Retinal pigment epithelial cell (primary cell): ENCODE data around the gene POU6F2.

ENCODE experiments used
- DNase-seq: peaks from one replicate; pipeline ENCODE4 v3.0.0-alpha.2; 2010; ENCODE audit warnings: low read depth
- H3K4me3 ChIP-seq: 2 replicates; pipeline ENCODE4 v1.5.1; 2011; ENCODE audit warnings: mild to moderate bottlenecking, low read length, control low read depth, moderate library complexity
- TF ChIP-seq, protein P1 (sequence below): conservative IDR thresholded peaks from 2 replicates; pipeline ENCODE4 v1.5.1; 2011; ENCODE audit warnings: low read depth, low read length, control low read depth, inconsistent platforms

Gene POU6F2

DNA sequence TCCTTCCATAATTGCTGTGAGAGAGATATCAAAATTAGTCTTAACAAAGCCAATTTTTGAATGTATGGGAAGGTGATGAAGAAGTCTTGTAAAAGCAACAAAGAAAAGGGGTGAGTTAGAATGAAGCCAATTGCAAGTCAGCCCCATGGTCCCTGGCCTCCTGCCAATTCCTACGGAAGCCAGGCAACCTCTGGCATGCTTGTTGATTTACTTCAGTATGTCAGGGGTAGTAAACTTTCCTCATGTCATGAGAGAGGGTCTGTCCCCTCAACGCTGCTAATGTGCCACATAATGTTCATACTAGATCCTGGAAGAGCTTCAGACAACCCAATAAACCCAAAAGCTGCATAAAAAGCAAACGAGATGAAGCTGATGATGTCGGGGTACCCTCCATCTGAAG is 429.4 kb downstream of the POU6F2 start:
- no peak overlapping the region for H3K4me3 ChIP-seq
- no peak for DNase-seq
- TF ChIP-seq, protein P1, sequence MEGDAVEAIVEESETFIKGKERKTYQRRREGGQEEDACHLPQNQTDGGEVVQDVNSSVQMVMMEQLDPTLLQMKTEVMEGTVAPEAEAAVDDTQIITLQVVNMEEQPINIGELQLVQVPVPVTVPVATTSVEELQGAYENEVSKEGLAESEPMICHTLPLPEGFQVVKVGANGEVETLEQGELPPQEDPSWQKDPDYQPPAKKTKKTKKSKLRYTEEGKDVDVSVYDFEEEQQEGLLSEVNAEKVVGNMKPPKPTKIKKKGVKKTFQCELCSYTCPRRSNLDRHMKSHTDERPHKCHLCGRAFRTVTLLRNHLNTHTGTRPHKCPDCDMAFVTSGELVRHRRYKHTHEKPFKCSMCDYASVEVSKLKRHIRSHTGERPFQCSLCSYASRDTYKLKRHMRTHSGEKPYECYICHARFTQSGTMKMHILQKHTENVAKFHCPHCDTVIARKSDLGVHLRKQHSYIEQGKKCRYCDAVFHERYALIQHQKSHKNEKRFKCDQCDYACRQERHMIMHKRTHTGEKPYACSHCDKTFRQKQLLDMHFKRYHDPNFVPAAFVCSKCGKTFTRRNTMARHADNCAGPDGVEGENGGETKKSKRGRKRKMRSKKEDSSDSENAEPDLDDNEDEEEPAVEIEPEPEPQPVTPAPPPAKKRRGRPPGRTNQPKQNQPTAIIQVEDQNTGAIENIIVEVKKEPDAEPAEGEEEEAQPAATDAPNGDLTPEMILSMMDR: no peak

DNA sequence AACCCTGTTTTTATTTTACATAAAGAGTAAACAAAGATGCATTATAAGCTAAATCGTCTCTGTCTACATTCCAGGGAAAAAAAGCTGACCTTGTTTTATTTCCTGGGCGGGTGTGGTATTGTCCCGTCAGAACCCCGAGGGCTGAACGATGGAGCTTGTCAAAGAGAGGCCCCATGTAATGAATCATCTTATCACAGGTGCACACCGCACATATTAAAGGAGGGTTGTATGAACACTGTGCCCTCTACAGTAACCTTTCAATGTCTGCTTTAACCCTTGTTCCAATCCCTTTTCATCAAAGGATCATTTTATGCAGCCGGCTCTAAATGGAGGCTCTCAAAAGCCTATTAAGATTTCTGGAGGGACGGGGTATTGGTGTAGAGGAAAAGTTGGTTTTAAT is 430.0 kb downstream of the POU6F2 start:
- DNase-seq: no peak
- no peak overlapping the region for H3K4me3 ChIP-seq
- TF ChIP-seq, protein P1: no peak

DNA sequence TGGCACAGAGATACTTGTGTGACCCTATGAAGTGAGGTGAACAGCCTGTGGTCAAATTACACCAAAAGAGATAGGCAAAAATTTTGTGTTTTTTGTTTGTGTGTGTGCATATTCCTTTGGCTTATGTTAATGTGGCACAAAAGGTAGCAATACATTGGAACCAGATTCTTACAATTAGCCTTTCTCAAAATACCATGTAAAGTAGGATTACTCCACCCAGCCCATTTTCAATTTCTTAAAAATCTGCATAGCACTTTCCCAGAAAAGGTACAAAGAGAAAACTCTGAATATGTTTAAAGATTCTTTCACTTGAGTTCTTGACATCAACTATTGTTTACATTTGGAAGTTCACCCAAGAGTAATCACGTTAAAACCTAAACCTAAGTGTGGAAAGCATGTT is 431.2 kb downstream of the POU6F2 start:
- no peak overlapping the region for H3K4me3 ChIP-seq
- no peak for DNase-seq
- TF ChIP-seq, protein P1: no peak

DNA sequence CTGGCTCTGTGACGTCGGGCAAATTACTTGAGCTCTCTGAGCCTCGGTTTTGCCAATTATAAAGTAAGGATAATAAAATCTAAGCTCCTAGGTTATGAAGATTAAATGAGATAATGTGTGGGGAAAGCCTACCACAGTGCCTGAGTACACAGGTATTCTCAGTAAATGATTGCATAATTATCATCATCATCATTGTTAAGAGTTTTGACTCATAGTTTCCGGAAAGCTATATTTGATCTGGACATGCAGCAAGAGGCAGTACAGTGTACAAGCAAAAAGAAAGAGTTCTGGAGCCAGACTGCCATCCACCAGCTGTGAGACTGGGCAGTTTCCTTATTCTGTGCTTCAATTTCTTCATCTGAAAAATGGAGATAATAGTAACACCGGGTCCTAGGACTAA is 432.9 kb downstream of the POU6F2 start:
- no peak for DNase-seq
- TF ChIP-seq, protein P1: no peak
- no peak overlapping the region for H3K4me3 ChIP-seq

DNA sequence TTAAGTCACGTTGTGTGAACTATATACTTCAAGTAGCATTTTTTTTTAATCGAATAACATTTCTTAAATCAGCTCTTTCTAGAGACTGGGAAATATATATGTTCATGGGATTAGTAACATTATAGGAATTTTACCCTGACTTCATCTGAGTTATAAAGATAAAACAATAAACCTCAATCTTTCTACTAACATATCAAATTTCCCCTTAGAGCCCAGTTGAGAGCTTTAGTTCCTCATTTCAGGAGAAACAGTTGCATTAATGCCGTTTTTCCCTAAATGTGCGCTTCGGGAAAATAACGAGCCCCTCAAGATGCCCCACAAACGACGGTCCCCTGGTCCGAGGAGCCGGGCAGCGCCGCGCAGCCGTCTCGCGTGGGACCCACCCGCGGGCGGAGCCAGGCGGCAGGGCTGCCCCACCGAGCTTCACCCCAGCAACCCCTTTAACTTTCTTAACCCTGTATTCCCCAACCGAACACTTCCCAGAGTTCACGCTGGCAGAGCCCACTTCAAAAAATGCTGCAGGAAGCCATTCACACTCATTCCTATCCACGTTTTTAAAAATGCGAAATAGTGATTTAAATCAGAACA is 436.0 kb downstream of the POU6F2 start:
- TF ChIP-seq, protein P1: no peak
- DNase-seq: no peak
- H3K4me3 ChIP-seq: peak overlapping the region; percentile 62

DNA sequence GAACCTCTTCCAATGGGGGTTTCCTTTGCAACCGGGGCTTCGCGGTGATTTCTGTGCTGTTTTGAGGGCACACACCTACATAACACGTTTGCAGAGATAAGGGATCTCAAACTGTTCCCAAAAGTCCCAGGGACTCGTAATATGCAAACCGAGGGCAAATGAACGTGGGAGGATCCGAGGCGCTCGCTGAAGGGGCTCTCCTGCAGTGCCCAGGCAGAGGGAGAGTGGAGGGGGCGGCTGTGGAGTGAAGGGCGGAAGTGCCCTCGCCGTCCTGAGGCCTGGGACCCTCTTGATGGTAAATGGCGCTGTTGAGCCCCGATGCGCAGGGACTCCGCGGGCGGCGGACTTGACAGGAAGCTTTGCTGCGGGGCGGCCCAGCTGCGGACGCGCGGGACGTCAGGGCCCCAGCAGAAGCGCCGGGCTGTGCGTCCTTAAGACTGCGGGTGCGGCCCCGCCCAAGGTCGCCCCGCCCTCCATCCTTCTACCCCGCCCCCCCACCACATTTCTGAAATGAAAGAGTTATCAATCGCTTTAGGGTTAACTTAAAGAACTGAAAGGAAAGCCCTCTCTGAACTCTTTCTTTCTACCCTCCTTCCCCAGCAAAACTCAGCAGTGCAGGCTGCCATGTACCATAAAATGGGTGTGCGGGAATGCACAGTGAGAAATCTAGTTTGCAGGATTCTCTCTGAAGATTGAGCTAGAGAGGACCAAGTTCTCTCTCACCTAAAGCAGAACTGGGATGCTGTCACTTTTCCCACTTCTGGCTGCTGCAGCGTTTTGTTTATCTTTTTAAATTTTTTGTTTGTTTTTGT is 436.7 kb downstream of the POU6F2 start:
- peak overlapping the region; percentile 62 for H3K4me3 ChIP-seq
- TF ChIP-seq, protein P1: no peak
- no peak for DNase-seq
